HG02763 (cell line): Measurements from ENCODE around the gene LLGL2.
A peak's percentile ranks its signal among the peaks of the same experiment; 100 is the strongest.
"Not testable (repeated sequence)": the region's sequence is repeated elsewhere in the genome, so short reads cannot be mapped to it uniquely, and the experiment has no call there.

Source experiments
- ATAC-seq: cut with Tn5 transposase; IDR thresholded peaks from one replicate; pipeline ENCODE4 v1.9.1; 2021; ENCODE audit warnings: mild to moderate bottlenecking, moderate library complexity; ENCODE audit not compliant: unreplicated experiment

LLGL2 gene

GRCh38 chr17:75524970-75525805, at the start of gene LLGL2:
TSS of gene LLGL2 (plus strand) at chr17:75525697. CDS start at chr17:75543427, 17,730 bp downstream.
- peak; percentile 88 for ATAC-seq

GRCh38 chr17:75475851-75476250, 49.6 kb upstream of the LLGL2 start:
- ATAC-seq: no peak

GRCh38 chr17:75476271-75476671, 49.2 kb upstream of the LLGL2 start:
- ATAC-seq: no peak

- no peak for ATAC-seq
Observed at GRCh38 chr17:75476752-75477489, 48.6 kb upstream of the LLGL2 start.

- not testable (repeated sequence) for ATAC-seq
Observed at GRCh38 chr17:75477490-75477862, 48.0 kb upstream of the LLGL2 start.

GRCh38 chr17:75478508-75478907, 47.0 kb upstream of the LLGL2 start:
- ATAC-seq: no peak

- ATAC-seq: no peak
Observed at GRCh38 chr17:75480281-75480680, 45.2 kb upstream of the LLGL2 start.

- no peak for ATAC-seq
Observed at GRCh38 chr17:75481194-75482068, 44.1 kb upstream of the LLGL2 start.

- ATAC-seq: no peak
Observed at GRCh38 chr17:75482098-75482942, 43.2 kb upstream of the LLGL2 start.

- no peak for ATAC-seq
Observed at GRCh38 chr17:75485688-75486087, 39.8 kb upstream of the LLGL2 start.

GRCh38 chr17:75486151-75486550, 39.3 kb upstream of the LLGL2 start:
- no peak for ATAC-seq

- ATAC-seq: no peak
Observed at GRCh38 chr17:75486951-75487350, 38.5 kb upstream of the LLGL2 start.

- ATAC-seq: no peak
Observed at GRCh38 chr17:75487351-75488070, 38.0 kb upstream of the LLGL2 start.

GRCh38 chr17:75488693-75489510, 36.6 kb upstream of the LLGL2 start:
- ATAC-seq: no peak

GRCh38 chr17:75489511-75489955, 36.0 kb upstream of the LLGL2 start:
- no peak for ATAC-seq

- ATAC-seq: no peak
Observed at GRCh38 chr17:75490173-75490743, 35.2 kb upstream of the LLGL2 start.

GRCh38 chr17:75490953-75491649, 34.4 kb upstream of the LLGL2 start:
- ATAC-seq: no peak

- ATAC-seq: no peak
Observed at GRCh38 chr17:75491680-75492079, 33.8 kb upstream of the LLGL2 start.
